ENCODE measurements around the gene RPS21. TPM values are rescaled to one million over a fixed set of nuclear protein-coding genes. Genes with fewer than 3 reads are reported as not detected.

Gene RPS21
- total and polyA plus RNA-seq, 2 of the 13 experiments (the other 11 are each of a cell fraction or from before 2014, with no cell fraction given) = 2,647 to 11,063 TPM

- TF ChIP-seq DNMT1 (CRISPR knock-in tag; IDR thresholded peaks at IDR 0.05) (0 out of 2 replicates have a peak, but pooled peaks have one; percentile 7), ZNF572 (CRISPR knock-in tag; IDR thresholded peaks at IDR 0.05) (no peak), ZNF879 (CRISPR knock-in tag; IDR thresholded peaks at IDR 0.05) (no peak), IKZF1 (IDR thresholded peaks at IDR 0.05) (0 out of 2 replicates have a peak, but pooled peaks have one; percentile 21), SP4 (CRISPR knock-in tag; IDR thresholded peaks at IDR 0.05) (no peak), ZNF432 (CRISPR knock-in tag; IDR thresholded peaks at IDR 0.05; ENCODE audit: borderline replicate concordance) (no peak), ATF5 (CRISPR knock-in tag; IDR thresholded peaks at IDR 0.05; ENCODE audit: low read depth) (0 out of 2 replicates have a peak, but pooled peaks have one; percentile 1), EED (CRISPR knock-in tag; IDR thresholded peaks at IDR 0.05) (no peak), ZZZ3 (CRISPR knock-in tag; IDR thresholded peaks at IDR 0.05; ENCODE audit: borderline replicate concordance) (no peak), KLF11 (CRISPR knock-in tag; IDR thresholded peaks at IDR 0.05) (no peak), KDM2A (CRISPR knock-in tag; IDR thresholded peaks at IDR 0.05; ENCODE audit: borderline replicate concordance, low read depth) (no peak), RBAK (CRISPR knock-in tag; IDR thresholded peaks at IDR 0.05) (no peak), ISX (CRISPR knock-in tag; conservative IDR thresholded peaks at IDR 0.05) (no peak), ZNF589 (CRISPR knock-in tag; conservative IDR thresholded peaks at IDR 0.05) (peak; percentile 47; the same call in 1 of the 2 replicates), ZBTB4 (CRISPR knock-in tag; IDR thresholded peaks at IDR 0.05; ENCODE audit: borderline replicate concordance) (no peak), PHF20 (CRISPR knock-in tag; IDR thresholded peaks at IDR 0.05) (no peak), ZBTB34 (CRISPR knock-in tag; IDR thresholded peaks at IDR 0.05) (0 out of 2 replicates have a peak, but pooled peaks have one; percentile 18), CHD2 (IDR thresholded peaks at IDR 0.05; ENCODE audit: low read depth, low read length) (no peak)
- TF ChIP-seq, protein P1, sequence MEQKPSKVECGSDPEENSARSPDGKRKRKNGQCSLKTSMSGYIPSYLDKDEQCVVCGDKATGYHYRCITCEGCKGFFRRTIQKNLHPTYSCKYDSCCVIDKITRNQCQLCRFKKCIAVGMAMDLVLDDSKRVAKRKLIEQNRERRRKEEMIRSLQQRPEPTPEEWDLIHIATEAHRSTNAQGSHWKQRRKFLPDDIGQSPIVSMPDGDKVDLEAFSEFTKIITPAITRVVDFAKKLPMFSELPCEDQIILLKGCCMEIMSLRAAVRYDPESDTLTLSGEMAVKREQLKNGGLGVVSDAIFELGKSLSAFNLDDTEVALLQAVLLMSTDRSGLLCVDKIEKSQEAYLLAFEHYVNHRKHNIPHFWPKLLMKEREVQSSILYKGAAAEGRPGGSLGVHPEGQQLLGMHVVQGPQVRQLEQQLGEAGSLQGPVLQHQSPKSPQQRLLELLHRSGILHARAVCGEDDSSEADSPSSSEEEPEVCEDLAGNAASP (CRISPR knock-in tag; IDR thresholded peaks at IDR 0.05; ENCODE audit: borderline replicate concordance) = no peak
- TF ChIP-seq, protein P2, sequence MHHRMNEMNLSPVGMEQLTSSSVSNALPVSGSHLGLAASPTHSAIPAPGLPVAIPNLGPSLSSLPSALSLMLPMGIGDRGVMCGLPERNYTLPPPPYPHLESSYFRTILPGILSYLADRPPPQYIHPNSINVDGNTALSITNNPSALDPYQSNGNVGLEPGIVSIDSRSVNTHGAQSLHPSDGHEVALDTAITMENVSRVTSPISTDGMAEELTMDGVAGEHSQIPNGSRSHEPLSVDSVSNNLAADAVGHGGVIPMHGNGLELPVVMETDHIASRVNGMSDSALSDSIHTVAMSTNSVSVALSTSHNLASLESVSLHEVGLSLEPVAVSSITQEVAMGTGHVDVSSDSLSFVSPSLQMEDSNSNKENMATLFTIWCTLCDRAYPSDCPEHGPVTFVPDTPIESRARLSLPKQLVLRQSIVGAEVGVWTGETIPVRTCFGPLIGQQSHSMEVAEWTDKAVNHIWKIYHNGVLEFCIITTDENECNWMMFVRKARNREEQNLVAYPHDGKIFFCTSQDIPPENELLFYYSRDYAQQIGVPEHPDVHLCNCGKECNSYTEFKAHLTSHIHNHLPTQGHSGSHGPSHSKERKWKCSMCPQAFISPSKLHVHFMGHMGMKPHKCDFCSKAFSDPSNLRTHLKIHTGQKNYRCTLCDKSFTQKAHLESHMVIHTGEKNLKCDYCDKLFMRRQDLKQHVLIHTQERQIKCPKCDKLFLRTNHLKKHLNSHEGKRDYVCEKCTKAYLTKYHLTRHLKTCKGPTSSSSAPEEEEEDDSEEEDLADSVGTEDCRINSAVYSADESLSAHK (CRISPR knock-in tag; IDR thresholded peaks at IDR 0.05; ENCODE audit: borderline replicate concordance) = no peak
Observed at GRCh38 chr20:62381842-62382241, 5.1 kb upstream of the RPS21 start (continued).

All from HepG2 (cell line).